Type B pancreatic cell (in vitro differentiated cells): ENCODE measurements around the gene RPH3AL. TPM values are rescaled to one million over a fixed set of nuclear protein-coding genes. Genes with fewer than 3 reads are reported as not detected.
A peak's percentile ranks its signal among the peaks of the same experiment; 100 is the strongest.

Experiments
- DNase-seq: peaks from one replicate; pipeline ENCODE4 v3.0.0; 2021; ENCODE audit warnings: mixed read lengths; ENCODE audit not compliant: unreplicated experiment; ENCODE audit errors: extremely low spot score
- H3K27ac Mint-ChIP-seq: 2 replicates; pipeline ENCODE4 v1.8.0; 2021; ENCODE audit warnings: mild to moderate bottlenecking, mixed read lengths
- H3K27me3 Mint-ChIP-seq: 2 replicates; pipeline ENCODE4 v1.8.0; 2021; ENCODE audit warnings: mixed read lengths
- H3K36me3 Mint-ChIP-seq: 2 replicates; pipeline ENCODE4 v1.8.0; 2021; ENCODE audit warnings: mixed read lengths
- H3K4me1 Mint-ChIP-seq: one replicate; pipeline ENCODE4 v1.8.0; 2021; ENCODE audit warnings: mixed read lengths; ENCODE audit not compliant: unreplicated experiment
- H3K4me3 Mint-ChIP-seq: 2 replicates; pipeline ENCODE4 v1.8.0; 2021; ENCODE audit warnings: mild to moderate bottlenecking, mixed read lengths
- H3K9me3 Mint-ChIP-seq: 2 replicates; pipeline ENCODE4 v1.8.0; 2021; ENCODE audit warnings: mixed read lengths
- CTCF ChIP-seq: fragments of 200-600 bp; sonication (generic); conservative IDR thresholded peaks from 2 replicates; pipeline ENCODE4 v1.5.0; 2021; ENCODE audit warnings: antibody characterized with exemption, mild to moderate bottlenecking
- total RNA-seq: library from RNA; stranded (reverse); gene quantifications from 2 replicates; pipeline ENCODE4 v1.2.1, GENCODE V29; 2021; ENCODE audit warnings: low replicate concordance

The RPH3AL gene
- total RNA-seq, 1 donor from 2014 or later: 13.5 TPM

DNA sequence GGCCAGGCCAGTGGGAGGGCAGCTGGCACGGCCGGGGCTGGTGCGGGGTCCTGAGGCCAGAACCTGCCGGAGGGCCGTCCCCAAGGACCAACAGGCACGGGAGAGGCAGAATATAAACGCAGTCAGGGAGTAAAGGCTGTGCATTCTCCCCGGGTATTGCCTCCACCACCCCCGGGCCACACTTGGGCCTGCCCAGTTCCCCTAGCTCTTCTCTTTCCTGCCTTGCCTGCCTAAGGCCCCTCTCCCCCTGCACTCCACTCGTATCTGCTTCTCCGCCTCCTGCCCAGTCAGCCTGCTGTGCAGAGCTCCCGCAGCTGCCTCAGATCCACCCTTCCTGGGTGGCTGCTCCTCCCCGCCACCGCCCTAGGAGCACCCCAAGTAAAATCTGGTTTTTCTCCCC is 5.0 kb upstream of the RPH3AL start:
- H3K4me3 Mint-ChIP-seq: no peak overlapping the region
- DNase-seq: no peak
- H3K27ac Mint-ChIP-seq: peak overlapping the region; percentile 69
- H3K36me3 Mint-ChIP-seq: no peaks in the 10 kb centered on the region
- no peak for TF ChIP-seq CTCF
- H3K9me3 Mint-ChIP-seq: no peaks in the 10 kb centered on the region
- no peaks in the 10 kb centered on the region for H3K27me3 Mint-ChIP-seq
- H3K4me1 Mint-ChIP-seq: peaks cover 18% of the 10 kb centered on the region

DNA sequence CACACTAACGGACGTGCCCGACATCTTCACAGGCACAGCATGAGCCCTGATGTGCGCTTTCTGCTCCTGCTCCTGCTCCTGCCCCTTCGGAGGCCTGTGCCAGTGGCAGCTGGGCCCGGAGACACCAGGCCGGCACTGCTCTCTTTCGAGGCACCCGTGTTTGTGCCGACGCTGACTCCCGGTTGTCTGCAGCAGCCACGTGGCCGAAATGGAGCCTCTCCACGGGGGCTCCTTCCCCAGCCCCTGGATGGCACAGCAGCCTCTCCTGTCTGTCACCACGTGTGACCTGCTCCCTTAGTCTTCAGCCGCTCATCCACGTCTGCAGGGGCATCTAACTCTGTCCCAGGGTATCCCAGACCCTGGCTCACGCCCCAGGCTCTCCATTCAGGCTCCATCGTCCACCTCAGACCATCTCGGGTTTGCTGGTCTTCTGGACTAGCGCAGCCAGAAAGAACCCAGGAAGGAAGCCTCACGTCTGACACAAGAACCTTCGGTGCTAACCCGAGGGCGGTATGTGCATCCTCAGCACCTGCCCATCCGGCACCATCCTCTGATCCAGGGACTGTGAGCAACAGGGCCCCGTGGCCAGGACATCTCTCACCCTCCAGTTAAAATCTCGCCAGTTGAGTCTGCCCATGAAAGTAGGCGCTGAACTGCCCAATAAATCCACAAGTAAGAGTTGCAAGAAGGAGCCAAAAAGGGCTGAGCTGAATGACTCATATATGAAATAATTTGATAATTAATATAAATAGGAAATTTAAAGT is 4.2 kb upstream of the RPH3AL start:
- Mint-ChIP-seq H3K9me3 (no peaks in the 10 kb centered on the region), H3K4me1 (peaks cover 26% of the 10 kb centered on the region), H3K36me3 (no peaks in the 10 kb centered on the region), H3K4me3 (no peak overlapping the region), H3K27ac (peak overlapping the region; percentile 30), H3K27me3 (no peaks in the 10 kb centered on the region)
- no peak for TF ChIP-seq CTCF
- DNase-seq: no peak

DNA sequence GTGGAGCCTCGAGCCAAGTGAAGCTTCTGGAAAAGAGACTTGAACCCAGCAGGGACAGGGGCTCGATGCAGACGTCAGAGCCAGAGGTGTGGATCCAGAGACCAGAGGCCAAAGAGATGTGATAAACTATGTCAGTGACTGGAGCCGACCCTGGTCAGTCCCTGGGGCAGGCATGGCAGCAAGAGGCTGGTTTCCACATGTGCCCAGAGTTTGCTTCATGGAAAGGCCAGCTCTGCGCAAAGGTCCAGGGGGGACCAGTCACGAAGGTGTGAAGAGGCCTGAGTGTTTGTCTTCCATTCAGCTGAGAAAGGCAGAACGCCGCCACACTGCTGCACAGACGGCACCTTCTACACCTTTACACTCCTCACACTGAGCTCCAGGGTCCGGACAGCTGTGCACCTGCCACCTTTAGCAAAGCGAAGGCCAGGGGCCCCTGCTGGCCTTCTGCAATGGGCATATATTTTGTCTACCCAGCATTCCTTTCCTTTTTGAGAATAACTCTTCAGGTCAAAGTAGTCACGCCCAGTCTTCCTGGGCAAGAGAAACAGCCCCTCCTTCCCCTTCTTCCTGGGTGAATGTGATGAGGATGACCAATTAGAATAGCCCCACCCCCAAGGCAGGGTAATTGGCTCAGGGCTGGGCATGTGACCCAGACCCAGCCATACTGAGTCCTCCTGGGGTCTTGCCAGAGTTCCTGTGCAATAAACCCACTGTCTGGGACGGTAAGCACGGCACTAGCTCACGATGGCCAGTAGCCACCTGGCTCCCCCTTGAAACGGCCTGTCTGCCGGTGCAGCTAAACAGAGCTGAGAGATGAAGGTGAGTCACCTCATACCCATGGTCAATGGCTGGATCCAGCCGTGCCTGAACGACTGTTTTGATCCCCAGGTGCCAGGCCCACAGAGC is 2.3 kb upstream of the RPH3AL start:
- H3K27me3 Mint-ChIP-seq: no peaks in the 10 kb centered on the region
- peak overlapping the region; percentile 65 for H3K27ac Mint-ChIP-seq
- peaks cover 7% of the 10 kb centered on the region for H3K36me3 Mint-ChIP-seq
- H3K4me3 Mint-ChIP-seq: no peak overlapping the region
- H3K4me1 Mint-ChIP-seq: peaks cover 38% of the 10 kb centered on the region
- no peaks in the 10 kb centered on the region for H3K9me3 Mint-ChIP-seq
- no peak for TF ChIP-seq CTCF
- DNase-seq: no peak

GRCh38 chr17:353838-354234 is 1.2 kb upstream of the RPH3AL start:
- Mint-ChIP-seq H3K4me3 (no peak overlapping the region), H3K4me1 (peaks cover 44% of the 10 kb centered on the region), H3K36me3 (peaks cover 7% of the 10 kb centered on the region), H3K9me3 (no peaks in the 10 kb centered on the region), H3K27ac (peak overlapping the region; percentile 95), H3K27me3 (no peaks in the 10 kb centered on the region)
- no peak for TF ChIP-seq CTCF
- no peak for DNase-seq

GRCh38 chr17:353213-353837 is 718 bp upstream of the RPH3AL start:
- H3K4me1 Mint-ChIP-seq: peaks cover 48% of the 10 kb centered on the region
- H3K4me3 Mint-ChIP-seq: peak overlapping the region; percentile 79

More at GRCh38 chr17:353213-353837, 718 bp upstream of the RPH3AL start:
- Mint-ChIP-seq H3K27ac (peak overlapping the region; percentile 95), H3K36me3 (peaks cover 7% of the 10 kb centered on the region), H3K27me3 (no peaks in the 10 kb centered on the region), H3K9me3 (no peaks in the 10 kb centered on the region)
- no peak for TF ChIP-seq CTCF
- DNase-seq: no peak
